GM21447 (cell line): Measurements from ENCODE around the gene APBB1IP.
"Not testable (repeated sequence)": the region's sequence is repeated elsewhere in the genome, so short reads cannot be mapped to it uniquely, and the experiment has no call there.

ENCODE experiments used
- ATAC-seq: cut with Tn5 transposase; IDR thresholded peaks from one replicate; pipeline ENCODE4 v1.9.1; 2021; ENCODE audit not compliant: unreplicated experiment

The APBB1IP gene

GRCh38 chr10:26475386-26475785 is 37.2 kb downstream of the APBB1IP start:
- no peak for ATAC-seq

- ATAC-seq: no peak
Measured at GRCh38 chr10:26477501-26477900, 39.4 kb downstream of the APBB1IP start.

GRCh38 chr10:26478061-26478460 is 39.9 kb downstream of the APBB1IP start:
- no peak for ATAC-seq

- ATAC-seq: peak; percentile 45
Measured at GRCh38 chr10:26479766-26480492, 41.8 kb downstream of the APBB1IP start.

GRCh38 chr10:26481315-26481692 is 43.2 kb downstream of the APBB1IP start:
- no peak for ATAC-seq

- ATAC-seq: peak; percentile 46
Measured at GRCh38 chr10:26481914-26482550, 43.9 kb downstream of the APBB1IP start.

- no peak for ATAC-seq
Measured at GRCh38 chr10:26483554-26483953, 45.4 kb downstream of the APBB1IP start.

GRCh38 chr10:26485150-26485941 is 47.2 kb downstream of the APBB1IP start:
- no peak for ATAC-seq

- ATAC-seq: no peak
Measured at GRCh38 chr10:26486304-26486703, 48.2 kb downstream of the APBB1IP start.

- ATAC-seq: peak; percentile 93
Measured at GRCh38 chr10:26486990-26487850, 49.1 kb downstream of the APBB1IP start.

GRCh38 chr10:26488344-26488743 is 50.2 kb downstream of the APBB1IP start:
- no peak for ATAC-seq

- ATAC-seq: no peak
Measured at GRCh38 chr10:26489081-26489480, 50.9 kb downstream of the APBB1IP start.

- ATAC-seq: not testable (repeated sequence)
Measured at GRCh38 chr10:26490367-26490766, 52.2 kb downstream of the APBB1IP start.

GRCh38 chr10:26491276-26491675 is 53.1 kb downstream of the APBB1IP start:
- no peak for ATAC-seq

GRCh38 chr10:26491934-26492333 is 53.8 kb downstream of the APBB1IP start:
- ATAC-seq: no peak

GRCh38 chr10:26492725-26493124 is 54.6 kb downstream of the APBB1IP start:
- not testable (repeated sequence) for ATAC-seq

- ATAC-seq: no peak
Measured at GRCh38 chr10:26494018-26494417, 55.9 kb downstream of the APBB1IP start.

GRCh38 chr10:26499426-26499825 is 61.3 kb downstream of the APBB1IP start:
- ATAC-seq: no peak

GRCh38 chr10:26502986-26503385 is 64.8 kb downstream of the APBB1IP start:
- no peak for ATAC-seq

- ATAC-seq: no peak
Measured at GRCh38 chr10:26503911-26504310, 65.8 kb downstream of the APBB1IP start.

GRCh38 chr10:26504429-26504828 is 66.3 kb downstream of the APBB1IP start:
- not testable (repeated sequence) for ATAC-seq
